Cardiac atrium fibroblast (primary cell): ENCODE results near the gene MAP1S. TPM values are rescaled to one million over a fixed set of nuclear protein-coding genes. Genes with fewer than 3 reads are reported as not detected.

Experiments used
- total RNA-seq: library from RNA; depleted of rRNA; stranded (reverse); fragments of >200 nt; gene quantifications from 2 replicates; pipeline ENCODE4 v1.2.3, GENCODE V29; 2015

The MAP1S gene
- 44.6 and 47.0 TPM in 2 replicates for total RNA-seq

DNA sequence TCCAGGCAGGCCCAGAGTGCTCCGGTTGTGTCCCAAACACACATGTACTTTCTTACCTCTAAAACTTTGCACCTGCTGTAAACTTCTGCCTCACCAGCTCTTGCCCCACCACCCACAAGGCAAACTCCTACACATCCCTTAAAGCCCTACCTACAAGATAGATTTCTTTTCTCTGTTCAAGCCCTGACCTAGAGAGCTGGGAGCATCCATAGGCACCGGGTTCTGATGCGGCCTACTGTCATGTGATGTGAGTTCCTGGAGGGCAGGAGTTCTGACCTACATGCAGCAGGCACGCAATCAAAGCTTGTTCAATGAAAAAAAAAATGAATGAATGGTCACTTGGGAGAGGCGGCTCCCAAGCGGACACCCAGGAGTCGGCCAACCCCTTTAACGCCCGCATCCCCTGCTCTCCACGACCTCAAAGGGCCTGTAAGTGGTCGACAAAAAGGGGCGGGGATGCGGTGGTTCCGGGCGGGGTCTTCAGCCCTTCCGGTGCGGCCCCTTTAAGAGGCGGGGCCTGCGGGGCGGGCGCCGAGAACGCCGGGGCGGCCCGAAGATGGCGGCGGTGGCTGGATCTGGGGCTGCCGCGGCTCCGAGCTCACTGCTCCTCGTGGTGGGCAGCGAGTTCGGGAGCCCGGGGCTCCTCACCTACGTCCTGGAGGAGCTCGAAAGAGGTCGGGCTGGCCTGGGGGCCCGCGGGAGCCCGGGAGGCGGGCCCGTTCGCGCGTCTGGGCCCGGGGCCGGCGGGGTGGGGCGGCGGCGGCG is at the start of gene MAP1S:
Gene MAP1S (plus strand): TSS at position 534 of the 765 bp plus-strand sequence. CDS start 23 bp downstream, at position 557.

DNA sequence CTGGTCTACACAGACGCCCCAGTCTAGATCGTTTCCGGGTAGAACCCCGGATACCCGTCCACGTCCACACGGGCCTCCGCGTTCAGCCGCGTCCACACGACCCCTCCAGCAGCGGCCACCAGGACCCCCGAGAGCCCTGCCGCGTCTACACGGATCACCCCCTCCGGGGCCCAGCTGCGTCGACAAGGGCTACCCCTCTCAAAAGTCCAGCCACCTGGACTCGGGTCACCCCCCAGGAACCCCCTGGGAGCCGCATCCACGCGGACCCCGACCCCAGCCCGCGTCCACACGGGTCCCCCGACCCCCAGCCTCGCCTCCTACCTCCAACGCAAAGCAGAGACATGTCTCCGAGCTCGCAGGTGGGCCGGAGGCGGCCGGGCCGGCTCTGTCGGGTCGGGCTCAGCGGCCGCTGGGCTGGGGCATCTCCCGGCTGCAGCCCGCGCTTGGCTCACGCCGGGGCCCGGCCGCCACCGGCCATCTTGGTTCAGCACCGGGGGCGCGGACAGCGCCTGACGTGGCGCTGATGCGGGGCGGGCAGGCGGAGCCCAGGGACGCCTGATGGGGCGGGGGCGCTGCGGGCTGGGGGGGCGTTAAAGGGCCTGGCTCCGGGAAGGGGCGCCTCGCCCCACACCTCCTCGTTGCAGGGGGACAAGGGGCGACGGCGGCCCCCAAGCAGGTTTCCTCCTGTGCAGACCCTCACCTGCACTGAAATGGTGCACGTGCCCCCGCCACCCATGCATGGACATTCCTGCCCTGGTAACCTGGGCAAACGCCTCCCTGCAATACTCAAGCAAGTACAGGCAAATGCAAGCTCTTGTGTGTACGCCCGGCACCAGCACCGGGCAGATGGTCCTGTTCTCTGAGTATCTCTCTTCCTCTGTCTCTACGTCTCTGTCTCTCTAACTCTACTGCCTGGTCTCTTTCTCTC is 31.2 kb upstream of the MAP1S start, which contains the start of gene UNC13A:
Gene UNC13A (minus strand): TSS at position 498 of the 928 bp plus-strand sequence. CDS start 155 bp downstream, at position 343.

DNA sequence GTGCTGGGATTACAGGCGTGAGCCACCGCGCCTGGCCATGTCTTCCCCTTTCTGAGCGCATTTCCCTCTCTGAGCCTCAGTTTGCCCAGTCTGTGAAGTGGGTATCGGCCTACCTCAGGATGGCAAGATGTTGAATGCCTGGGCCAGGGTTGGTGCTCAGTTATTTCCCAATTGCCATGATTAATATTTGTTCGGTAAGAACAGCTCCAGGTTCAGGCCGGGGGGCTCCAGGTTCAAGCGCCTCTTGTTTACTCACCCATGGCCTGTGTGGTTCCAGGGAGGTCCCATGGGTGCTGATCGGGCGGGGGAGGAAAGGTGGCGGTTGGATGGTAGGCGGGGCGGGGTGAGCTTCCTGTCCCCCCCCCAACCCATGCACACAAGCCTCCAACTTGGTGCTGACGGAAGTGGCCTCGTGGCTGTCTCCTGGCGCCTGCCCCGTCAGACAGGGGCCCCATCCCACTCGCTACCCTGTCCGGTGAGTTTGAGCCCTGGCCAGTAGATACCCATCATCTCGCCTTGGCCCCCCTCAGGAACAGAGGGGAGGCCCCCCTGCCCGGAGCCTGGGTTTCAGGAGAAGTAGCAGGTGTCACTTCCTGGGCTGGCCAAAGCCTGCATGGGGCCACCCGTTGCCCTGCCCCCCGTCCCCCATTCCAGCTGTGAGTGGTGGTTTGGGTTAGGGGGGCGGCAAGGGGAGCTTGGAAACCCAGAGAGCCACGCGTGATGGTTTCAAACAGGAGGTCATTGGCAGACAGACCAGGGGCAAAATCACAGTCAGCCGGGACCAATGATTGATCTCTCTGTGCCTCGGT is 32.0 kb downstream of the MAP1S start, which contains the start of gene FCHO1:
Gene FCHO1 (plus strand): TSS at position 375 of the 809 bp plus-strand sequence. CDS start 3,688 bp downstream, outside the sequence.

Other genes starting within 250 kb of the MAP1S start
- gene SLC27A1, start 249.0 kb upstream of the MAP1S start, total RNA-seq, result 17.0 and 35.4 TPM in 2 replicates
- 77.9 and 99.3 TPM in 2 replicates for gene PGLS, start 207.8 kb upstream of the MAP1S start, total RNA-seq
- gene COLGALT1, start 163.8 kb upstream of the MAP1S start, total RNA-seq, result 90.6 and 114 TPM in 2 replicates
- 0.16 and 0.18 TPM in 2 replicates for gene UNC13A, start 31.1 kb upstream of the MAP1S start, total RNA-seq
- 0.32 and 0.72 TPM in 2 replicates for gene FCHO1, start 32.0 kb downstream of the MAP1S start, total RNA-seq
- not detected in 2 replicates for gene B3GNT3, start 75.7 kb downstream of the MAP1S start, total RNA-seq
- not detected in 2 replicates for gene INSL3, start 102.0 kb downstream of the MAP1S start, total RNA-seq
- gene JAK3, start 128.5 kb downstream of the MAP1S start, total RNA-seq, result 13.8 and 17.3 TPM in 2 replicates
- gene RPL18A, start 140.4 kb downstream of the MAP1S start, total RNA-seq, result 1,626 and 1,782 TPM in 2 replicates
- gene SLC5A5, start 152.5 kb downstream of the MAP1S start, total RNA-seq, result not detected in 2 replicates
- 38.2 and 77.6 TPM in 2 replicates for gene CCDC124, start 213.5 kb downstream of the MAP1S start, total RNA-seq
- gene KCNN1, start 247.6 kb downstream of the MAP1S start, total RNA-seq, result 0.90 TPM in 1 of 2 replicates, not detected in the other